Liver (tissue), 9 donors: ENCODE measurements around the gene MED8. TPM values are rescaled to one million over a fixed set of nuclear protein-coding genes. Genes with fewer than 3 reads are reported as not detected.
A peak's percentile ranks its signal among the peaks of the same experiment; 100 is the strongest.

Experiments
- DNase-seq: peaks from one replicate; pipeline ENCODE4 v3.0.0-alpha.2; 2017; ENCODE audit warnings: low spot score
- H3K27ac ChIP-seq, 2 donors: one replicate each; pipeline ENCODE4 v1.7.0; 2013; ENCODE audit warnings: inconsistent platforms in 2 of 2, low read length in 2 of 2, control low read depth in 1 of 2, low read depth in 1 of 2, mild to moderate bottlenecking in 1 of 2
- H3K27me3 ChIP-seq, 4 donors: one replicate each; pipeline versions ENCODE4 v1.6.1 to v1.7.0; 2013; ENCODE audit warnings: low read length in 3 of 4, inconsistent platforms in 1 of 4, mild to moderate bottlenecking in 1 of 4, moderate library complexity in 1 of 4; ENCODE audit not compliant: control insufficient read depth in 4 of 4, insufficient read depth in 4 of 4
- H3K36me3 ChIP-seq, 4 donors: one replicate each; pipeline versions ENCODE4 v1.6.1 to v1.7.0; 2013; ENCODE audit warnings: low read length in 3 of 4, mild to moderate bottlenecking in 3 of 4, low read depth in 1 of 4, moderate library complexity in 1 of 4; ENCODE audit not compliant: control insufficient read depth in 4 of 4, insufficient read depth in 3 of 4
- H3K4me1 ChIP-seq, 4 donors: one replicate each; pipeline versions ENCODE4 v1.6.1 to v1.7.0; 2013; ENCODE audit warnings: low read length in 3 of 4, mild to moderate bottlenecking in 3 of 4, moderate library complexity in 1 of 4; ENCODE audit not compliant: control insufficient read depth in 4 of 4, insufficient read depth in 4 of 4
- H3K4me3 ChIP-seq, 3 donors: one replicate each; pipeline versions ENCODE4 v1.6.1 to v1.7.0; 2013; ENCODE audit warnings: low read length in 3 of 3, control low read depth in 1 of 3, low read depth in 1 of 3, mild to moderate bottlenecking in 1 of 3
- H3K9ac ChIP-seq, 2 donors: one replicate each; pipeline ENCODE4 v1.7.0; 2013; ENCODE audit warnings: low read length in 2 of 2, mild to moderate bottlenecking in 2 of 2, moderate library complexity in 2 of 2, control low read depth in 1 of 2, low read depth in 1 of 2
- H3K9me3 ChIP-seq, 4 donors: one replicate each; pipeline versions ENCODE4 v1.6.1 to v1.7.0; 2013; ENCODE audit warnings: low read length in 3 of 4; ENCODE audit not compliant: control insufficient read depth in 4 of 4
- EGR1 ChIP-seq, 2 donors: IDR thresholded peaks; 2 replicates each; pipeline ENCODE4 v1.6.1; 2016 to 2018; ENCODE audit warnings: antibody characterized with exemption in 2 of 2, low read depth in 2 of 2
- FOXA1 ChIP-seq: IDR thresholded peaks from 2 replicates; pipeline ENCODE4 v1.6.1; 2016; ENCODE audit warnings: antibody characterized with exemption
- FOXA2 ChIP-seq: IDR thresholded peaks from 2 replicates; pipeline ENCODE4 v1.6.1; 2016; ENCODE audit warnings: antibody characterized with exemption
- GABPA ChIP-seq, 2 donors: IDR thresholded peaks in 1 of 2; conservative IDR thresholded peaks in 1 of 2; 2 replicates each; pipeline ENCODE4 v1.6.1; 2016; ENCODE audit warnings: antibody characterized with exemption in 2 of 2, mild to moderate bottlenecking in 1 of 2, moderate library complexity in 1 of 2
- HNF4A ChIP-seq, 2 donors: conservative IDR thresholded peaks; 2 replicates each; pipeline ENCODE4 v1.6.1; 2016; ENCODE audit warnings: antibody characterized with exemption in 2 of 2, mild to moderate bottlenecking in 2 of 2
- JUND ChIP-seq, 2 donors: IDR thresholded peaks; 2 replicates each; pipeline ENCODE4 v1.6.1; 2016; ENCODE audit warnings: antibody characterized with exemption in 2 of 2
- RAD21 ChIP-seq, 2 donors: IDR thresholded peaks; 2 replicates each; pipeline ENCODE4 v1.6.1; 2016; ENCODE audit warnings: antibody characterized with exemption in 2 of 2, mild to moderate bottlenecking in 2 of 2
- RXRA ChIP-seq, 2 donors: IDR thresholded peaks; 2 replicates each; pipeline ENCODE4 v1.6.1; 2017 to 2018; ENCODE audit warnings: antibody characterized with exemption in 2 of 2, mild to moderate bottlenecking in 1 of 2
- SP1 ChIP-seq: IDR thresholded peaks from 2 replicates; pipeline ENCODE4 v1.6.1; 2018; ENCODE audit warnings: antibody characterized with exemption, mild to moderate bottlenecking
- TAF1 ChIP-seq: conservative IDR thresholded peaks from 2 replicates; pipeline ENCODE4 v1.6.1; 2016; ENCODE audit warnings: antibody characterized with exemption, mild to moderate bottlenecking
- YY1 ChIP-seq: IDR thresholded peaks from 2 replicates; pipeline ENCODE4 v1.6.1; 2016; ENCODE audit warnings: antibody characterized with exemption, mild to moderate bottlenecking
- WGBS: extraction: QIAGEN DNeasy Blood & Tissue Kit; methylation state at CpG from one replicate; pipeline ENCODE4 v1.1.7; 2013; 5-methylcytosine and 5-hydroxymethylcytosine counted together
- polyA plus RNA-seq, 2 donors: library from polyadenylated mRNA; stranded (reverse) in 1 of 2; unstranded in 1 of 2; fragments of 200-250 nt in 1 of 2; fragments of >200 nt in 1 of 2; fragmentation: Nextera tagmentation in 1 of 2; extraction: Ambion mirVana in 1 of 2; gene quantifications; one replicate each; pipeline versions ENCODE4 v1.2.1 to v1.2.3, GENCODE V29; 2013 to 2015
- total RNA-seq, 2 donors: library from RNA; depleted of rRNA; stranded (reverse); fragments of >200 nt; gene quantifications; one replicate each; pipeline ENCODE4 v1.2.3, GENCODE V29; 2014
- TF ChIP-seq, protein P1 (sequence below): IDR thresholded peaks from 2 replicates; pipeline ENCODE4 v1.6.1; 2016; ENCODE audit warnings: antibody characterized with exemption
- TF ChIP-seq, protein P2 (sequence below): fragments of 150-350 bp; IDR thresholded peaks from 2 replicates; pipeline ENCODE4 v1.5.1; 2017; ENCODE audit warnings: improper control_type of control experiment, low read depth, low read length; ENCODE audit not compliant: missing input control
- TF ChIP-seq, protein P3 (sequence below): IDR thresholded peaks from 2 replicates; pipeline ENCODE4 v1.6.1; 2016; ENCODE audit warnings: antibody characterized with exemption
- TF ChIP-seq, protein P4 (sequence below): IDR thresholded peaks from 2 replicates; pipeline ENCODE4 v1.6.1; 2016; ENCODE audit warnings: antibody characterized with exemption
- donor health status: healthy.
- donor health status: healthy.
- donor health status: healthy.
- donor health status: healthy.
- donor health status: healthy.

Gene MED8
- total and polyA plus RNA-seq, 4 donors, result 26.2 to 37.6 (median 29.1) TPM

DNA sequence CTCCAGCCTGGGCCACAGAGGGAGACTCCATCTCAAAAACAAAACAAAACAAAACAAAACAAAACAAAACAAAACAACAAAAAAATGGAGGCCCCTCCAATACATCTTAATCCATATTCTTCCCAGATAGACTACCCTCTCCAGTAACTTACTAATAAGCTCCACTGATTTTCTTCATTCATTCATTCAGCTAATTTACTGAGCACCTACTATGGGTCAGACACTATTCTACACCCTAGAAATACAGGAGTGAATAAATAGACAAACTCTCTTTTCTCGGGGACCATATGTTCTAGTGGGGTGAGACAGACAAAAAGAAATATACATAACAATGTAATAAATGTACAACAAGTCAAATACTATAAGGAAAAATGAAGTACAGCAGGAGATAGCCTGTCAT, 38.6 kb downstream of the MED8 start:
- peaks cover 0 to 10% (median 5%) of the 10 kb centered on the region in 4 donors for H3K4me1 ChIP-seq

DNA sequence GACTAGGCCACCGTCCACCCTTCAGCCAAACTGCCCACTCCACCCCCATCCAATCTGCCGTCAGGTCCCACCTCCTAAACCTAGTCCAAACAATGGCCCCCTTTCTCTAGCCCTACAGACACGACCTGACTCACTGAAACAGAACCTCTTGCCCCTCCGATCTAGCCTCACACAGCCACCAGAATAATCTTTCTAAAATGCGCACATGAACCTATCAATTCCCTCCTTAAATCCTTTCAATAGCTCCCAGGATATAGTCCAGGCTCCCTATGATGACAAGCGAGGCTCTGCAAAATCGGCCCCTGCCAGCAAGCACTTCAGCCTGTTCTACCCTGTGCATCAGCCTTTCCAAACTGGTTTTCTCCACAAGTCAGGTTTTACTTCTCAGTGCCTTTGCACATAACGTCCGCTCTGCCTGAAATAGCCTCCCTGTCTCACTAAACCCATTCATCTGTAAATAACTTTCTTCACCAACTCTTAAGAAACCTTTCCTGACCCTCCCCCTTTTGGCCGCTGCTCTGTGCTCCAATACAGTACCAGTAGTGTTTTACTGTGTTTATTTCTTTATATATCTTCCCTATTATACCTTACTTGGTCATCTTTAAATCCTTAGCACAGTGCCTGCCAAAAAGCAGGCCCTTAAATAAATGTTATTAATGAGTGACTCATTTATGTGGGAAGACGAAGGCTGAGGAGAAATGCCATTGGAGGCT, 39.9 kb downstream of the MED8 start:
- no peaks in the 10 kb centered on the region for H3K27me3 ChIP-seq
- no peak for DNase-seq
- H3K9me3 ChIP-seq, result no peaks in the 10 kb centered on the region
- peaks cover 0 to 14% (median 8%) of the 10 kb centered on the region in 4 donors for H3K4me1 ChIP-seq
- no peaks in the 10 kb centered on the region for H3K36me3 ChIP-seq
- TF ChIP-seq HNF4A (conservative IDR thresholded peaks at IDR 0.05) (peak in 1 of 2 donors; percentile 1), RAD21 (IDR thresholded peaks at IDR 0.05) (no peak)
- WGBS, result 54% methylated on average over 11 of the region's 11 CpGs
- H3K9ac ChIP-seq, result peak overlapping the region in 1 of 2 donors; percentile 48
- H3K4me3 ChIP-seq, result peak overlapping the region; percentile 60 to 63 (median 62)
- H3K27ac ChIP-seq, result peak overlapping the region; percentile 82 to 89

More for the DNA sequence above, 38.6 kb downstream of the MED8 start:
- Histone ChIP-seq H3K9ac (no peak overlapping the region), H3K36me3 (no peaks in the 10 kb centered on the region), H3K27ac (no peak overlapping the region), H3K9me3 (no peaks in the 10 kb centered on the region), H3K4me3 (no peak overlapping the region), H3K27me3 (no peaks in the 10 kb centered on the region)
- 90% methylated on average over 1 of the region's 1 CpG for WGBS
- no peak for DNase-seq
- no peak for TF ChIP-seq TAF1
- TF ChIP-seq, protein P1, sequence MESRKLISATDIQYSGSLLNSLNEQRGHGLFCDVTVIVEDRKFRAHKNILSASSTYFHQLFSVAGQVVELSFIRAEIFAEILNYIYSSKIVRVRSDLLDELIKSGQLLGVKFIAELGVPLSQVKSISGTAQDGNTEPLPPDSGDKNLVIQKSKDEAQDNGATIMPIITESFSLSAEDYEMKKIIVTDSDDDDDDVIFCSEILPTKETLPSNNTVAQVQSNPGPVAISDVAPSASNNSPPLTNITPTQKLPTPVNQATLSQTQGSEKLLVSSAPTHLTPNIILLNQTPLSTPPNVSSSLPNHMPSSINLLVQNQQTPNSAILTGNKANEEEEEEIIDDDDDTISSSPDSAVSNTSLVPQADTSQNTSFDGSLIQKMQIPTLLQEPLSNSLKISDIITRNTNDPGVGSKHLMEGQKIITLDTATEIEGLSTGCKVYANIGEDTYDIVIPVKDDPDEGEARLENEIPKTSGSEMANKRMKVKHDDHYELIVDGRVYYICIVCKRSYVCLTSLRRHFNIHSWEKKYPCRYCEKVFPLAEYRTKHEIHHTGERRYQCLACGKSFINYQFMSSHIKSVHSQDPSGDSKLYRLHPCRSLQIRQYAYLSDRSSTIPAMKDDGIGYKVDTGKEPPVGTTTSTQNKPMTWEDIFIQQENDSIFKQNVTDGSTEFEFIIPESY, result no peak
- no peak for TF ChIP-seq JUND (IDR thresholded peaks at IDR 0.05)
- TF ChIP-seq, protein P2, sequence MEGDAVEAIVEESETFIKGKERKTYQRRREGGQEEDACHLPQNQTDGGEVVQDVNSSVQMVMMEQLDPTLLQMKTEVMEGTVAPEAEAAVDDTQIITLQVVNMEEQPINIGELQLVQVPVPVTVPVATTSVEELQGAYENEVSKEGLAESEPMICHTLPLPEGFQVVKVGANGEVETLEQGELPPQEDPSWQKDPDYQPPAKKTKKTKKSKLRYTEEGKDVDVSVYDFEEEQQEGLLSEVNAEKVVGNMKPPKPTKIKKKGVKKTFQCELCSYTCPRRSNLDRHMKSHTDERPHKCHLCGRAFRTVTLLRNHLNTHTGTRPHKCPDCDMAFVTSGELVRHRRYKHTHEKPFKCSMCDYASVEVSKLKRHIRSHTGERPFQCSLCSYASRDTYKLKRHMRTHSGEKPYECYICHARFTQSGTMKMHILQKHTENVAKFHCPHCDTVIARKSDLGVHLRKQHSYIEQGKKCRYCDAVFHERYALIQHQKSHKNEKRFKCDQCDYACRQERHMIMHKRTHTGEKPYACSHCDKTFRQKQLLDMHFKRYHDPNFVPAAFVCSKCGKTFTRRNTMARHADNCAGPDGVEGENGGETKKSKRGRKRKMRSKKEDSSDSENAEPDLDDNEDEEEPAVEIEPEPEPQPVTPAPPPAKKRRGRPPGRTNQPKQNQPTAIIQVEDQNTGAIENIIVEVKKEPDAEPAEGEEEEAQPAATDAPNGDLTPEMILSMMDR, result no peak
- no peak for TF ChIP-seq FOXA2
- TF ChIP-seq, protein P3, sequence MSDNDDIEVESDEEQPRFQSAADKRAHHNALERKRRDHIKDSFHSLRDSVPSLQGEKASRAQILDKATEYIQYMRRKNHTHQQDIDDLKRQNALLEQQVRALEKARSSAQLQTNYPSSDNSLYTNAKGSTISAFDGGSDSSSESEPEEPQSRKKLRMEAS, result no peak
- TF ChIP-seq RXRA (IDR thresholded peaks at IDR 0.05), result no peak
- no peak for TF ChIP-seq GABPA (IDR thresholded peaks at IDR 0.05 in 1 of 2, conservative IDR thresholded peaks at IDR 0.05 in 1 of 2)
- no peak for TF ChIP-seq HNF4A (conservative IDR thresholded peaks at IDR 0.05)
- TF ChIP-seq EGR1 (IDR thresholded peaks at IDR 0.05; ENCODE audit: low read depth in 2 of 2), result no peak
- TF ChIP-seq SP1, result no peak
- no peak for TF ChIP-seq RAD21 (IDR thresholded peaks at IDR 0.05)
- TF ChIP-seq, protein P4, sequence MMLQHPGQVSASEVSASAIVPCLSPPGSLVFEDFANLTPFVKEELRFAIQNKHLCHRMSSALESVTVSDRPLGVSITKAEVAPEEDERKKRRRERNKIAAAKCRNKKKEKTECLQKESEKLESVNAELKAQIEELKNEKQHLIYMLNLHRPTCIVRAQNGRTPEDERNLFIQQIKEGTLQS, result no peak
- TF ChIP-seq FOXA1, result no peak
- TF ChIP-seq YY1, result no peak
